Measurements from ENCODE around the gene SHANK3. TPM values are rescaled to one million over a fixed set of nuclear protein-coding genes. Genes with fewer than 3 reads are reported as not detected.

The SHANK3 gene
- total RNA-seq, 4 donors from 2014 or later: 8.6 to 101 (median 16.9) TPM

DNA sequence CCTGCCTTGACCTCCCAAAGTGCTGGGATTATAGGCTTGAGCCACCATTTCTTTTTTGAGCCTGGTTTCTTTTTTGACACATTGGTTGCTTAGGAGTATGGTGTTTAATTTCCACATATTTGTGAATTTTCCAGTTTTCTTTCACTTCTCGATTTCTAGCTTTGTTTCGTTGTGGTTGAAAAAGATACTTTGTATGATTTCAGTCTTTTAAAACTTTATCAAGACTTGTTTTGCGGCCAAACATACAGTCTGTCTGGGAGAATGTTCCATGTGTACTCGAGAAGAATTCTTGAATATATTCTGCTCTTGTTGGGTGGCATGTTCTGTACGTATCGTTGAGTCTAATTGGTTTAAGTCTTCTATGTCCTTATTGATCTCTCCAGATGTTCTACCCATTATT is 20.8 kb downstream of the SHANK3 start:
- no peaks in the 10 kb centered on the region for H3K36me3 ChIP-seq
- intact Hi-C loops (cut with DNase I; ENCODE audit: low total_unique reads): no loop called here
- TF ChIP-seq, protein P1, sequence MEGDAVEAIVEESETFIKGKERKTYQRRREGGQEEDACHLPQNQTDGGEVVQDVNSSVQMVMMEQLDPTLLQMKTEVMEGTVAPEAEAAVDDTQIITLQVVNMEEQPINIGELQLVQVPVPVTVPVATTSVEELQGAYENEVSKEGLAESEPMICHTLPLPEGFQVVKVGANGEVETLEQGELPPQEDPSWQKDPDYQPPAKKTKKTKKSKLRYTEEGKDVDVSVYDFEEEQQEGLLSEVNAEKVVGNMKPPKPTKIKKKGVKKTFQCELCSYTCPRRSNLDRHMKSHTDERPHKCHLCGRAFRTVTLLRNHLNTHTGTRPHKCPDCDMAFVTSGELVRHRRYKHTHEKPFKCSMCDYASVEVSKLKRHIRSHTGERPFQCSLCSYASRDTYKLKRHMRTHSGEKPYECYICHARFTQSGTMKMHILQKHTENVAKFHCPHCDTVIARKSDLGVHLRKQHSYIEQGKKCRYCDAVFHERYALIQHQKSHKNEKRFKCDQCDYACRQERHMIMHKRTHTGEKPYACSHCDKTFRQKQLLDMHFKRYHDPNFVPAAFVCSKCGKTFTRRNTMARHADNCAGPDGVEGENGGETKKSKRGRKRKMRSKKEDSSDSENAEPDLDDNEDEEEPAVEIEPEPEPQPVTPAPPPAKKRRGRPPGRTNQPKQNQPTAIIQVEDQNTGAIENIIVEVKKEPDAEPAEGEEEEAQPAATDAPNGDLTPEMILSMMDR (IDR thresholded peaks at IDR 0.05): no peak
- no peak for TF ChIP-seq POLR2A (IDR thresholded peaks at IDR 0.05)

GRCh38 chr22:50694099-50694605 is 21.5 kb downstream of the SHANK3 start:
- intact Hi-C loops (cut with DNase I; ENCODE audit: low total_unique reads): no loop called here
- Histone ChIP-seq H3K4me3 (no peak overlapping the region), H3K27ac (no peak overlapping the region), H3K4me1 (peaks cover 0 to 3% of the 10 kb centered on the region in 2 donors), H3K27me3 (peaks cover 0 to 4% of the 10 kb centered on the region in 2 donors), H3K9me3 (no peaks in the 10 kb centered on the region), H3K36me3 (no peaks in the 10 kb centered on the region)
- no peak for TF ChIP-seq POLR2A (IDR thresholded peaks at IDR 0.05)
- TF ChIP-seq, protein P1 (IDR thresholded peaks at IDR 0.05): no peak
- no peak for DNase-seq

More for the DNA sequence above, 20.8 kb downstream of the SHANK3 start:
- no peak overlapping the region for H3K4me3 ChIP-seq
- peaks cover 0 to 3% of the 10 kb centered on the region in 2 donors for H3K4me1 ChIP-seq
- no peaks in the 10 kb centered on the region for H3K9me3 ChIP-seq
- peaks cover 0 to 4% of the 10 kb centered on the region in 2 donors for H3K27me3 ChIP-seq
- DNase-seq: no peak
- H3K27ac ChIP-seq: no peak overlapping the region

DNA sequence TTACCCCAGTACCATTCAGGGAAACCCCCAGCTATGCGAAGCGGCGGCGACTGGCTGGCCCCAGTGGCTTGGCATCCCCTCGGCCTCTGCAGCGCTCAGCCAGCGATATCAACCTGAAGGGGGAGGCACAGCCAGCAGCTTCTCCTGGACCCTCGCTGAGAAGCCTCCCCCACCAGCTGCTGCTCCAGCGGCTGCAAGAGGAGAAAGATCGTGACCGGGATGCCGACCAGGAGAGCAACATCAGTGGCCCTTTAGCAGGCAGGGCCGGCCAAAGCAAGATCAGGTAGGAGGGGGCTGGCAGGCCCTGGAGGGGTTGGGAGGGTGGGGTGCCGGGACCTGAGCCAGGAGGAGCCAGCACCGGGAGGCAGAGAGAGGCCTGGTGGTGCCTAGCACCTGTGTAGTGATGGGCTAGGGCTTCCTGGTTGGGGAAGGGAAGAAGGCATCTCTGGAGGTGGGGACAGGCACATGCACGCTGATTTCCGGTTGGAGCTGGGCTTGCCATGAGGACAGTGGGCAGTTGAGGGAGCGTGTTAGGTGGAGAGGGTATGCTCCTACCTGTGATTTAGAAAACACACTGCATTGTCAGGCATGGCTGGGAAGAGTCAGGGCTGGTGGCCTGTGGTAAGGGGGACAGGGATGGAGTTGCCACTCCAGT is 22.3 kb downstream of the SHANK3 start:
- no peak for DNase-seq
- no peaks in the 10 kb centered on the region for H3K9me3 ChIP-seq
- H3K27ac ChIP-seq: no peak overlapping the region
- H3K36me3 ChIP-seq: no peaks in the 10 kb centered on the region
- H3K4me3 ChIP-seq: no peak overlapping the region
- intact Hi-C loops (cut with DNase I; ENCODE audit: low total_unique reads): no loop called here
- TF ChIP-seq, protein P1 (IDR thresholded peaks at IDR 0.05): no peak
- H3K27me3 ChIP-seq: peaks cover 0 to 4% of the 10 kb centered on the region in 2 donors
- H3K4me1 ChIP-seq: peaks cover 0 to 3% of the 10 kb centered on the region in 2 donors

GRCh38 chr22:50695421-50696250 is 23.0 kb downstream of the SHANK3 start:
- Histone ChIP-seq H3K4me1 (peaks cover 0 to 3% of the 10 kb centered on the region in 2 donors), H3K4me3 (no peak overlapping the region), H3K27ac (no peak overlapping the region), H3K9me3 (no peaks in the 10 kb centered on the region), H3K27me3 (peaks cover 0 to 4% of the 10 kb centered on the region in 2 donors), H3K36me3 (no peaks in the 10 kb centered on the region)
- no peak for TF ChIP-seq POLR2A (IDR thresholded peaks at IDR 0.05)
- TF ChIP-seq, protein P1 (IDR thresholded peaks at IDR 0.05): no peak
- DNase-seq: no peak
- intact Hi-C loops (cut with DNase I; ENCODE audit: low total_unique reads): no loop called here
